Ovary (tissue), 3 donors: ENCODE results near the gene PHLDB1.

ENCODE experiments used
- EP300 ChIP-seq: sonication (generic); formaldehyde crosslinking; IDR thresholded peaks from one replicate; pipeline ENCODE4 v1.6.1; 2017; ENCODE audit warnings: antibody characterized with exemption
- POLR2A ChIP-seq: fragments of 450-650 bp; IDR thresholded peaks from one replicate; pipeline ENCODE4 v1.6.1; 2017; ENCODE audit warnings: antibody characterized with exemption, mild to moderate bottlenecking, moderate library complexity
- TF ChIP-seq, protein P1 (sequence below), 3 donors: fragments of 450-650 bp in 2 of 3; fragments of 200-600 bp in 1 of 3; IDR thresholded peaks; one replicate each; pipeline versions ENCODE4 v1.5.1 to v1.8.0; 2016 to 2022; ENCODE audit warnings: antibody characterized with exemption in 3 of 3, mild to moderate bottlenecking in 1 of 3
- donor health status: DM: no; HTN: no; CAD: no.

DNA sequence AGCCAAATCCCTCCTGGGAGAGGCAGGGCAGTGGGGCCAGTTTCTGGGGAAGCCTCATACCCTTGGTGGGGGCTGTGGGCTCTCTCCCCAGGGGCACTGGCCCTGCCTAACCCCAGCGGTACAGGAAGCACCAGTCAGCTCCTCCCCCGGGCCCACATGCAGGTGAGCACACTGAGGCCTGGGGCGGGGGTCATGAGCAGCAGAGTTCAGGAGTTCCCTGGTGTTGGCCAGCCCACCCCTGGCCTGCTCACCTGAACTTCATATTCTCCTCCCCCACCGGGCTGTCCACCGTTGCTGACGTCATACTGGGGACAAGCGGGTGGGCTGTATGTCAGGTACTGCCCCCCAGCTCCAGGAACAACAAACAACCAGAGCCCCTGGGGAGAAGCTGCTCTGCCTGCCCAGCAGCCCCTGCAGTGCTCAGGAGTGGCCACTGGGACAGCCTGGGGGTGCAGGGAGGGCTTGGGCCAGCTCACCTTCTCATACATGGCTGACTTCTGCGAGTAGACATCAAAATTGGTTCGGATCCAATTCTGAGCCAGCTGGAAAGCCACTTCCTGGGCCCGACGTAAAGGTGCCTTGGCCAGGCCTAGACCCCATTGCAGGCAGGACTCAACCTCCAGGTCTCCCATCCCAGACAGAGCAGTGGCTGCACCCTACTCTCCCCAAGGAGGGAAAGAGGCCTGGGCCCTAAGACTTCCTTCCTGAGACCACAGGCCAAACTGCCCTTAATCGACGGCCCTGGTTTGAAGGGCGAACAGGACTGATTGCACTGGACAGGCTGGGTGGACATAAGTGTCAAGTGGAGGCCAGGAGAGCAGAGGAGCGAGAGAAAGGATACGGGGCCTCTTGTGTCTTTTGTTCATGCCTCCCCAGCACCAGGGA lies 51.3 kb downstream of the PHLDB1 start:
- TF ChIP-seq, protein P1, sequence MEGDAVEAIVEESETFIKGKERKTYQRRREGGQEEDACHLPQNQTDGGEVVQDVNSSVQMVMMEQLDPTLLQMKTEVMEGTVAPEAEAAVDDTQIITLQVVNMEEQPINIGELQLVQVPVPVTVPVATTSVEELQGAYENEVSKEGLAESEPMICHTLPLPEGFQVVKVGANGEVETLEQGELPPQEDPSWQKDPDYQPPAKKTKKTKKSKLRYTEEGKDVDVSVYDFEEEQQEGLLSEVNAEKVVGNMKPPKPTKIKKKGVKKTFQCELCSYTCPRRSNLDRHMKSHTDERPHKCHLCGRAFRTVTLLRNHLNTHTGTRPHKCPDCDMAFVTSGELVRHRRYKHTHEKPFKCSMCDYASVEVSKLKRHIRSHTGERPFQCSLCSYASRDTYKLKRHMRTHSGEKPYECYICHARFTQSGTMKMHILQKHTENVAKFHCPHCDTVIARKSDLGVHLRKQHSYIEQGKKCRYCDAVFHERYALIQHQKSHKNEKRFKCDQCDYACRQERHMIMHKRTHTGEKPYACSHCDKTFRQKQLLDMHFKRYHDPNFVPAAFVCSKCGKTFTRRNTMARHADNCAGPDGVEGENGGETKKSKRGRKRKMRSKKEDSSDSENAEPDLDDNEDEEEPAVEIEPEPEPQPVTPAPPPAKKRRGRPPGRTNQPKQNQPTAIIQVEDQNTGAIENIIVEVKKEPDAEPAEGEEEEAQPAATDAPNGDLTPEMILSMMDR (IDR thresholded peaks at IDR 0.05), result no peak
- TF ChIP-seq EP300 (no peak), POLR2A (no peak)
